ENCODE data around the gene ADGRV1.

The ADGRV1 gene

DNA sequence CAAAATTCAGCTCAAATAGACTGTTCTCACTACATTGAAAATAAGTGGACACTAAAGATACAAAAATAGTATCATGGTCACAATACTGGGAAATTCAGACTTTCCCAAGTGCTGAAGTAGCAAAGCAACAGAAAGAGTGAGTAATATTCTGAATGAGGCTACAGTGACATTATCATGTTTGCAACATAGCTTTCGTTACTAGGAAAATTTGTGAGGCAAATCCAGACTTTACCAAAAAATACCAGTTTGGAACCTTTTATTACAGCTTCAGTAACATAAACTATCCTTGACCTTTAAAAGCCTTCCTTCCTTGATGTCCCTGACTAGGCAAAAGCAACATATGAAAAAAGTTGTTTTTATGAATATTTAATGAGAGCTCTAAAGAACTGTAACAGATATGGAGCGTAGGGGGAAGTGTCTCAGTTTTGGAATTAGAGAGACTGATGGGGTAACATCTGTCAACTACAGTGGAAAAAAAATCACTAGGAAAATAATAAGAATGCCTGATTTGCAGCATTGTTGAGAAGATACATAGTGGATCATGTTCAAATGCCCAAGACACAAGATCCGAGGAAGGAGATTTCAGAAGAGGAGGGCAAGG, 312.9 kb downstream of the ADGRV1 start:
- no peak for DNase-seq (ENCODE audit: low spot score)

DNA sequence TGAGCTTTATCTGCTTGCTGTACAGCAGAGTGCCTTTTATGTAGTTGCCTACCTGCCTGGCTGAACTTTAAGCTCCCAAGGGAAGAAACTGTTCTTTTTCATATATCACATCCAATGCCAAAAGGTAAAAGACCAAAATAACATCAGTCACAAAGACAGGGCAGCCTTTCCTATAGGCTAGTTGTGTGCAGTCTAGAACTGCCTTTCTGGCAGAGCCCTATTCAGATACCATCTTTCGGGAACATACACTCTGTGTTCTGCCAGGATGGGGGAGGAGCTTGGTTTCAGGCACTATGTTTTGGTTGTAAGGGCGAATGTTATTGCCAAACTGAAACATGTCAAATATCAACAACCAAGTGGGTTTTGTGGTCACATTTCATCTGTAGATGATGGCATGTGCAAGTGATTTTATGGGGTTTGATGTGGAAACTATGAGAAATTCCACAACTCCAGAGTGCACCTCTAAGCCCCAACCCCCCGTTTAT, 314.5 kb downstream of the ADGRV1 start:
- no peak for DNase-seq (ENCODE audit: low spot score)

DNA sequence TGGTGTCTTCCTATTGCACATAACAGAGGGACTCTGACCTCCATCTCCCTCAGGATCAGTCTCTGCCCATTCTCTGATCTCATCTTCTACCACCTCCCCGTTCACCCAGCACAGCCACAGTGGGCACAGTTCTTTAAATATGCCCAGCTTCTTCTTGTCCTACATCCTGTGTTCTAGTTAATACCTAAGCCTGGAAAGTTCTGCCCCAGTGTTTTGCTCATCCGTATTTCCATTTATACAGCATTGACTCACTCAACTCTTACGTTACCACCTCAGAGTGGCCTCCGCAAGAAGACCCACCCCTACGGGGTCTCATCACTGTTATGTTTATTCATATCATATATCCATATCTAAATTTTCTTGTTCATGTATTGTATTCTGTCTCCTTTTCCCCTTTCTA, 315.5 kb downstream of the ADGRV1 start:
- no peak for DNase-seq (ENCODE audit: low spot score)

DNA sequence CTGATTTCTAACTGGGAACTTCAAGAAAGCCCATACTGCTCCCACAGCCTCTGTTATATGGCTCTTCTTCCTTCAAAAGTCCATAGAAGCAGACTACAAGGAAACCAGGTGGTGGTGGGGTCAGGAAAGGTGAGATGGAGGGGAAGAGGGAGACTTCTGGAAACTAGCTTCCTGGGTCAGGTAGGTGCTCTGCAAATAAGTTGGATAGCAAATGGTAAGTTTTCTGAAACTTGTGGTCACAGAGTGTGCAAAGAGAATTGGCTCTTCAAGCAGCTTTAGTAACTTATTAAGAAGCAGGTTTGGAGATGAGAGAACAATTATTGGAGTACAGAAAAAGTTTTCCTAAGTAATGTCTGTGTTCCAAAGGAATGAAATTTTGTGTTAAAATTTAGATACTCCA, 316.9 kb downstream of the ADGRV1 start:
- no peak for DNase-seq (ENCODE audit: low spot score)

DNA sequence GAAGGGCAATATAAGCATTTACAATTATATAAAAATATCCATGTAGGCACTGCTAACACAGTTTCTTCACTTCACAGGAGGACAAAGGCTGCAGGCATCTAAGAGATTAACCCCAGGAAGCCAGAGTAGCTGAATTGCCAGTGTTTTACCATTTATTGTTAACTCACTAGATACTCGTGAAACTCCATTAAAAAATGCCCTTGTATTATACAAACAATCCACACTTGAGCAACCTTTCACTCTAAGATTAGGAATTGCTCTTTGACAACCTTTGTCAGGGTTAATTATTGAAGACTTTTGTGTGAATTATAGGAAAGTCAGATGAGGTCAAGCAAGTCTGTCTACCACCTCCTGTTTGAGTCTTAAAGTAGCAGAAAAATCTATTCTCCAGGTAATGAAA, 317.8 kb downstream of the ADGRV1 start:
- no peak for DNase-seq (ENCODE audit: low spot score)

DNA sequence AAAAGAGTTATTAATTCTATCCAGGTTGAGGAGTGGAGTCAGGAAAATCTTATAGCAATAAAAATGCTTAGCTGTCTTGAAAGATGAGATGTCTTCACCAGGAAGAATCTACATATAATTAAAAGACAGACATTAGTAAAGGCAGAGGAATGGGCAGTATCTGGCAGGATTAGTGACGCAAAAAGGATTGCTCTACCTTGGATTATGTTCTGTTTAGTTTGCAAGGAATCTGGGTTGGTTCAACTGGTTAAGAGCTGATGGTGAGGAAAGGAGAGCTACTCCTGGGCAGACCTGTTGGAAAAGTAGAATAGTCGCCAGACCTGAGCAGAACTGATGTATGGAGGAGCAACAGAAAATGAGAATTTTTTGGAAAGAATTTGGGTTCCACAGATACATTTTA, 318.5 kb downstream of the ADGRV1 start:
- no peak for DNase-seq (ENCODE audit: low spot score)

DNA sequence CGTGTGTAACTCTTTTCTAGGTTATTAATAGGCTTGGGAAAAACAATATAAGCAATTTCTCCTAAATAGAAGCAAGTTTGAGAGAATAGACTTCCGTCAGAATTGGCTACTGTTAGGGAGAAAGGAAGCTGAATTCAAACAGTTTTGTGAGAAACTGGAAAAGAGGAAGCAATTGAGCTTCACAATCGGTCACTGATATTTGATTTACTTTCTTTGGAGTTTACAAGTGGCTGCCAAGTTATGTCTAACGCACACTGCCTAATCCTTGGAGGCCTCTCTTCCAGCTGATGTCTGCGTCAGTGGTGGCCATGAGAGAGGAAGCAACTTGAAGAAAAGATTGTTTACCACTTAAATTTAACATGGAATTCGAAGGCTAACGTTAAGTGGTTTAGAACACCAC, 319.5 kb downstream of the ADGRV1 start:
- no peak for DNase-seq (ENCODE audit: low spot score)

DNA sequence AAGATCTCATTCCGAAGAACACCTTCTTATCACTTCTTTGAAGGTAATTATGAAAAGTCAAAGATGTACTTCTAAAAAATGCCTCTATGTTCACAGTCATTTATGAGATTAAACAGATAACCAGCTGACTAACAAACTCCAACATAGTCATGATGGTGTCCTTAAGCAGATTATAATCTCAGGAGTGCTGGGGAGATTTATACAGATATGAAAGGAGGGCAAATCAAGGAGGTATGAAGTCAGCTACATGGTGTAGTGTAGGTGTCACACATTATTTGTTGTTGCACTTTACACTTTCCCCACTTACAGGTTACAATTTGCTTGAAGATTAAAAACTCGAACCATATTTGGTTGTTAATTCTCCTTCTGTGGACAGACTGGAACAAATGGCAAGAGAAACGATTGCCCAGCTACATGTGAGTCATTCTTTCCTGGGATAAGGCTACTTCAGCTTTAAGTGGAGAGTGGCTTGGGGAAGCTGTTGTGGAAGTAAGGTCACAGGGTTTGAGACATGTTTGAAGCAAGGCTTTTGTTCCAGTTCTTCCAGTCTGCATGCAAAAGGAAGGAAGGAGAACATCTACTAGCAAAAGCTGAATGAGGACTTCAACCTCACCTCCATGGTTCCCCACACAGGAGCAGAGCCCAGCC, 320.1 kb downstream of the ADGRV1 start:
- DNase-seq (ENCODE audit: low spot score), result no peak

DNA sequence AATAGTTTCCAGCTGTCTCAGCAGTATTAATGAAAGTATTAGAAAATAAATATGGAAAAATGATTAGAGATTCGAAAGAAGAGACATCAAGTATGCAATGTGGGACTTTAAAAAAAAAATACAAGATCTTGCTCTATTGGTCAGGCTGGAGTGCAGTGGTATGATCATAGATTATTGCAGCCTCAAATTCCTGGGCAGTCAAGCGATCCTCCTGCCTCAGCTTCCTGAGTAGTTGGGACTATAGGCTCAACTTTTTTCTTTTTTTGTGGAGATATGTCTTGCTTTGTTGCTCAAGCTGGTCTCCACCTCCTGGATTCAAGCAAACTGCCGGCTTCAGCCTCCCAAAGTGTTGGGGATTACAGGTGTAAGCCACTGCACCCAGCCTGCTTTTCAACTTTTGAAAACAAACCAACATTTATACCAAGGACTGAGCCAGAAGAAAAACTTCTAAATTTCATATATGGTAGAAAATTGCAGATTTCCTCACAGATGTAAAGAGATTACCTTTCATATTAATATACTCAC, 323.1 kb downstream of the ADGRV1 start:
- no peak for DNase-seq (ENCODE audit: low spot score)

DNA sequence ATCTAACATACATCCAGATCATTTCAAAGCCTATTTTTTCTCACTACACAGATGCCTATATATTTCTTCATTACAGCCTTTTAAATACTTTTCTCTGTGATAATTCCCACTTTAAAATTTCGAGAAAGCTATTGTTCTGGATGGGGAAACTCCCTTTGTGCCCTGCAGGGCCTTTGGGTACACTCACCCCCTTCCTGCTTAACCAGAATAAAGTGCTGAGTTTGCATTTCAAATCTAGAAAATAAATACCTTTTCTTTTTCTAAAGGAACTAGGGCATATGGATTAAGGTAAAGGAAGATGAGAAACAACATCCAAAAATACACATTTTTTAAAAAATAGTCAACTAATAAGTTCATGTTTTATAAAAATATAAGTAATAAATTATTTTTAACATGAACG, 323.9 kb downstream of the ADGRV1 start:
- DNase-seq (ENCODE audit: low spot score), result no peak

DNA sequence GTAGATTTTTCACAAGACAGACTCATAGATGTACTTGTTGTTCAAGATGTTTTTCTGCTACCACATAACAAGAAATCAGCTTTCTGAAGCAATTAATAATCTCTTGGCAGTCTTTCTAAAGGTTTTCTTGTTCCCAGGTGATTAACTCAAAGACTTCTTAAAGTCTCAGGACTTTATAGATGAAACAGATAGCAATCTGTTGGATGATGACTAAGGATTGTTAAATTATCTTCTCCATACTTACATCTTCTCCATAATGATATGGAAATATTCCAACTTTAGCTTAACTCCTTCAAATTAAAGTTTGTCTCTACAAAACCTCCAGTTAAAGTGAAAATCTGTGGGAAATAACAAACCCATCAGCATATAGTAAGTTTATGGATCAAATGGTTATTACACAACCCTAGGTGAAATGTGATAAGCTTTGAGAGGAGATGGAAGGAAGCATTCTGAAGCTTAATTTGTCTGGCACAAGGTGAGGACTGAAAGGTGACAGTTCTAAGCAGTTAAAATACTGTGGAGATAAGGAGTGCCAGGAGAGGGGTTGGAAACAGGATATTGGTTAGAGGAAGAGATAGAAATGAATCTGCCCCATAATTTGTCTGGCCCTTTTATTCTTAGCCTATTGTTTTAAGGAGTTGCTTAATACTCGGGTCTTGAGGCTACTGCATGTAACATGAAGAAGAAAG, 326.7 kb downstream of the ADGRV1 start:
- DNase-seq (ENCODE audit: low spot score), result no peak

DNA sequence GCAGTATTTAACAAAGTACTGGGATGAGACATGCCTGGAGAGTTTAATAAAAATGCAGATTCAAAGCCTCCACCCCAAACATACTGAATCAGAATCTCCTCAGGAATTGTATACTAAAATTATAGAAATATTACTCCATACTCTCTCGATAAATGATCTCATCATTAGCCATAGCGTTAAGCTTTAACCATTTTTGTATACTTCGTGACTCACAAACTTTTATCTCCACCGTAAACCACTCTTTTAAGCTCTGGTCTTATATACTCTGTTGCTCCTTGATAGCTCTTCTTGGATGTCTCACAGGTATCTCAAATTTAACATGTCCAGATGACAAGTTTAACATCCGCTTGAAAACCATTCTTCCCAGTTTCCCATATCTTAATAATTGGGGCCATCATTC, 327.8 kb downstream of the ADGRV1 start:
- no peak for DNase-seq (ENCODE audit: low spot score)

DNA sequence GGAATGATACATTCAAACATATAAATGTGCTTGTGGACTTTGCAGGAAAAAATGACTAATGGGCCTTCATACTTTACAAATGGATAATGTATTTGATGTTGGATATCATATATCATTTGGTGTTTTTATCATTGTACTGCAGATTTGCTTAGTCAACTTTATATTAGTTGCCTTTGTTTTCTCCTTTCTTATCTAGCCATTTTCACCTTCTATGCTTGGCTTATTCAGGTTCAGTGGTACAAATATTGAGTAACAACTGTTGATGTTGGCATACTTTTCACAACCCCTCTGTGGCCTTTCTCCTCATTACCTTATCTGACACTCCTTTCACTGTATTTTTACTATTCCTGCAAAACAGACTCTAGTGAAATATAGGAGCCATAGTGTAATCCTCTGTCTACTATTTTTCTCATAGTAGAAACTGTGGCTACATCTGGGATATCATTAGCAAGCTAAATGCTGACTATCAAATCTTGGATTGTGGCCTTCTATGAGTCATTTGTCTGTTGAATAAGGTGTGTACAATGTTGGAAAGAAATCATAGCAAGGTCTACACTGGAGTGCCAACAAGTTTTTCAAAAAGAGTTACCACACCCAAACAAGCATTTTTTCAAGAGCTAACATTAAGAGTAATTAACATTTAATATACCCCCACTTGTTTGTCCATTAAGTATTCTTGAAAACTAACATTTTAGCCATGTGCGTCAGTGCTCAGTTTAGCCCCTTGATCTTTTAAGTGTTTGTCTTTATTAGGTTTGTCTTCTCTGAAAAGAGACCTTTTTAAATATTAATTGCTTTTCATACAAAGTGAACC, 330.1 kb downstream of the ADGRV1 start:
- no peak for DNase-seq (ENCODE audit: low spot score)

DNA sequence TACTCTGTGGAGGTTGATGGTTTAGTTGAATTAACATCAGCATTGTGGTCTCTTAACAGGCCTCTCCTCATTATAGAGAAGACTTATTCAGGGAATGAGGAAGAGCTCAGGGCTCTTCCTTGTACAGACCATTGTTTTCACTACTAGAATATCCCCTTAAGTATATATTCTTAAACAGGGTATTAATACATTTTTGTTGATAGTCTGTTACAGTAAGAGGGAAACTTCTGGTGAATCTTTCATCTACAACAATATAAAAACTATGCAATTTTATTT, 330.7 kb downstream of the ADGRV1 start:
- no peak for DNase-seq (ENCODE audit: low spot score)

DNA sequence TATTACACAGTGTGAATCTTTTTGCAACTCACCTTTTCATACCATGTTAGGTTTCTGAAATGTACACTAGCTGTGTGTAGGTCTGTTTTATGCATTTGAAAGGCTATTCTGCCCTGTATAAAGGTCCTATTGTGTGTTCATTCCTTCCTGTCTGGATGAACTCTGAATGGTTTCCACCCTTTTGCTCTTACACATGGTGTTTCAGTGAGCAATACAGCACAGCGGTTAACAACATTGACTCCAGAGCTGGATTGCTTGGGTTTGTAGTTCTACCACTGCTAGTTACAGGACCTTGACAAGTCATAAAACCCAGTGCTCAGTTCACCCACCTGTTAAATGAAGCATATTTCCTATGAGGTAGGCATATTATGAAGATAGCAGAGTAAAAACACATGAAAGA, 331.6 kb downstream of the ADGRV1 start:
- DNase-seq (ENCODE audit: low spot score), result no peak

DNA sequence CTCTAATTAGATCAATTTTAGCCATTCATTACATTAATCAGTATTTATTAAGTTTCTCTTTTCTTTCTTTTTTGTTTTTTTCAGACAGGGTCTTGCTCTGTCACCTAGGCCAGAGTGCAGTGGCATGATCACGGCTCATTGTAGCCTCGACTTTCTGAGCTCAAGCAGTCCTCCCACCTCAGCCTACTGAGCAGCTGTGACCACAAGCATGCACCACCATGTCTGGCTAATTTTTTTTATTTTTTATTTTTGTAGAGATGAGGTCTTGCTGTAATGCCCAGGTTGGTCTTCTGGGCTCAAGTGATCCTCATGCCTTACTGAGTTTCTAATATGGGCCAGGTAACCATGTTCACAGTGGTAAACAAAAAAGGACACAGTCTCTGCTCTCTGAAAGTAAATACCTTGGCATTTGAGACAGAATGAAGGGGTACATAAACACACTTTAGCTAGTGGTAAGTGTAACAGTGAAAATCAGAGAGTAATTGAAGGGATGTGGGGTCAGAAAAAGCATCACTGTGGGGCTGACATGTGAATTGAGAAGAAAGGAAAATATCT, 336.3 kb downstream of the ADGRV1 start:
- no peak for DNase-seq (ENCODE audit: low spot score)

DNA sequence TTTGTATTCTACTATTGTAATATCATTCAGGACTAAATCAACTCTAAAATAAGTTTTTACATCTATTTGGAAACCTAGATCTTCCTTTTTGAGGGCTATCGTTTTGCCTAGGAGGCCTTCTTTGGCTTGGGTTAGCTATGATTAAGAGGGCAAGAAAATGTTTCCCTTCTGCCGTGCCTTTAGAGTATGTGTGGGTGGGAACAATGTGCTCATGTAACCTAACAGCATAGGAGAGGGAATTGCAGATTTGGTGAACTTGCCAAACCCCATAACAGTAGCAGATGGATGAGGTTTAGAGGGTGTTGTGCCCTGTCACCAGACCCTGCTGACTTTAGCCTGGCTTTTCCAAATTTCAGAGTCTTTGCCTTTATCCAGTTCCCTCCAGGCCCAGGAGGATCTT, 339.0 kb downstream of the ADGRV1 start:
- no peak for DNase-seq (ENCODE audit: low spot score)

DNA sequence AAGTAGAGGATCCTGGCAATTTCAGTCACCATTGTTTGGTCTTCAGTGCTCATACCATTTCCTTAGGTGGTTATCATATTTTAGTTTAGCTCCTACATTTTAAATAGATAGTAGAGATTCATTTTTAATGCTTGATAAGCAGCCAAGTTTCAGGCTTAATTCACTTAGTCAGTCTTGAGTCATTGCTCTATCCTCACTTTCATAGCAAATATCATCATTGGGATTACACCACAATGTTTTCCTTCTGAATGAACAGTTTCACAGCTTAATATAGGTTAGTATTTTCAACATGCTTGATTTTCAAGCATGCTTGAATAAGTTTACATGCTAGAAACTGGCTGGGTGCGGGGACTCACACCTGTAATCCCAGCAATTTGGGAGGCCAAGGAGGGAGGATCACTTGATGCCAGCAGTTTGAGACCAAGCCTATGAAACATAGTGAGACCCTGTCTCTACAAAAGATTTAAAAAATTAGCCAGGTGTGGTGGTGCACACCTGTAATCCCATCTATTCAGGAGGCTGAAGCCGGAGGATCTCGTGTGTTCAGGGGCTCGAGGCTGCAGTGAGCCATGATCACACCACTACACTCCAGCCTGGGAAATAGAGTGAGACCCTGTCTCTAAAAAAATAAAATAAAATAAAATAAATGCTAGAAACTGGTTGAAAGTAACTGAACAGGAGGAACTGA, 339.9 kb downstream of the ADGRV1 start:
- no peak for DNase-seq (ENCODE audit: low spot score)

DNA sequence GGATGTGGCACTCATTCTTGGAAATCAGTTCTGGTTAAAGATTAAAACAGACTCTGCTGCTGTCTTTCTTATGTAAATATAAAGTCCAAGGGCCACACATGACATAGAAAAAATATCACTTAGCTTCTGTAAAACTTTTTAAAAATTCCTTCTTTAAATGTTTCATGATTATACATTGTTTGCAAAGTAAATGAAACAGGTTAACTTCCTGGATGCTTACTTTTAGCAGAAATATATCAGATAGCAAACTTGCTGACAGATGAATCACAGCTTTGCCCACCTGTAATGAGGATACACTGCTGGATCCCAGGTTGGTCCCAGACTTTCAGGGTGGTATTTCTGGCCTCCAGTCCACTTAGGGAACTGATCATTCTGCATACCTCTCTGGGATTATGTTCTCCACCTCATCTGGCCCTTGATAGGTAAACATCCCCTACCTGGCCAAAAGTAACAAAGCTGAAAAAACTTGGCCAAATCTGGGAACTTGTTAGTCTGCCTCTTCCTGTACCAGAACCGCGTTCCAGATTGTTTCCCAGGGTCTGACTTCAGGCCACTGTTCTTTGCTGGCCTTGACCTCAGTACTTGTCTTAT, 340.5 kb downstream of the ADGRV1 start:
- no peak for DNase-seq (ENCODE audit: low spot score)

DNA sequence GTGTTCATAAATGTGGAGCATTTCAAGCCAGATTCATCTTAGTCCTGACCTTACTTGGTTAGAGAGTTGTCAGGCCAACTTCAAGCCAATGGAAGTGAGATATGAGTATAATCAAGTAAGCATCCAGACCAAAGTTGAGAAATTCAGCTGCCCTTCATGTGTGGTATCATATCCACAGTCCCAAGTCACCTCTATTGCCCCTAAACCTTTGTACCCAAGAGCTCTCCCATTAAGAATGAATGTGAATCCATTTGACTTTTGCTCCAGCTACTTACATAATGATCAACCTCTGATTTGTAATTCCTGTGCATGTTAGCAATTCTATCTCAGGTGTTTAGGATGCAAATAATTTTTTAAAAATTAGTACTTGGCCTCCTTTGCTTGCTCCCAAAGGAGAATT, 342.7 kb downstream of the ADGRV1 start:
- no peak for DNase-seq (ENCODE audit: low spot score)

DNA sequence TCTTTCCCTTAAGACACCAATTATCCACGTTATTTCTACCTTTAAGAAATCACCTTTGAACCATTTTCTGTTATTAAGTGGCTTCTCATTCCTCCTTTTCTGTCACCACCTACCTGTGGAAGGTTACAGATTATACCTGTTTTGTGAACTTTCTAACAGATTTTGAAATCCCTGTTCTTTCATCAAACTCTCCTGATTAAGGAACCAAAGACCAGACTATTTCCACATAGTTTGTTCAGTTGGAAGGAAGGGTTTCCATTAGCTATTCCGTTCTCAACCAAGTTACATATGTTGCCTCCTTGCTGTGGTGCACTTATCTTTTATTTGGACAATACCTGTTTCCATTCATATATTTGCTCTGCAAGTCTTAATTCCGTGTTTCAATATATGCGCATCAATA, 343.6 kb downstream of the ADGRV1 start:
- no peak for DNase-seq (ENCODE audit: low spot score)

Data from SK-N-DZ (cell line).